Thoracic aorta (tissue), 2 donors: ENCODE data around the gene SHC2. TPM values are rescaled to one million over a fixed set of nuclear protein-coding genes. Genes with fewer than 3 reads are reported as not detected.

Experiments
- ATAC-seq: fragments of 150-250 bp; one replicate; pipeline ENCODE4 v1.8.0; 2017; ENCODE audit warnings: low read depth; ENCODE audit not compliant: insufficient number of reproducible peaks, low FRiP score
- DNase-seq: peaks from one replicate; pipeline ENCODE4 v3.0.0-alpha.2; 2020; ENCODE audit warnings: low spot score
- H3K27ac ChIP-seq, 2 donors: fragments of 200-600 bp; sonication (generic); 1 replicate in 1 of 2; 2 replicates in 1 of 2; pipeline ENCODE4 v1.5.1; 2016; ENCODE audit warnings: mild to moderate bottlenecking in 2 of 2, moderate library complexity in 2 of 2
- H3K27me3 ChIP-seq: fragments of 200-600 bp; sonication (generic); replicated peaks from 2 replicates; pipeline ENCODE4 v1.6.0; 2016; ENCODE audit warnings: mild to moderate bottlenecking; ENCODE audit not compliant: insufficient read depth
- H3K36me3 ChIP-seq: fragments of 200-600 bp; sonication (generic); one replicate; pipeline ENCODE4 v1.5.1; 2016
- H3K4me1 ChIP-seq, 2 donors: fragments of 200-600 bp; sonication (generic); 1 replicate in 1 of 2; 2 replicates in 1 of 2; pipeline versions ENCODE4 v1.5.1 to v1.6.0; 2016; ENCODE audit warnings: low read depth in 2 of 2, mild to moderate bottlenecking in 1 of 2; ENCODE audit not compliant: control insufficient read depth in 1 of 2
- H3K4me3 ChIP-seq: fragments of 200-600 bp; sonication (generic); 2 replicates; pipeline ENCODE4 v1.5.1; 2016; ENCODE audit warnings: mild to moderate bottlenecking
- H3K9me3 ChIP-seq: fragments of 200-600 bp; sonication (generic); 2 replicates; pipeline ENCODE4 v1.5.1; 2016
- CTCF ChIP-seq: fragments of 200-600 bp; sonication (generic); IDR thresholded peaks from one replicate; pipeline ENCODE4 v1.5.1; 2019; ENCODE audit warnings: antibody characterized with exemption
- total RNA-seq, 2 donors: library from RNA; depleted of rRNA; stranded (reverse); fragments of >200 nt; gene quantifications; one replicate each; pipeline versions ENCODE4 v1.1.0 to v1.2.3, GENCODE V29; 2016

The SHC2 gene
- total RNA-seq, 2 donors from 2014 or later = 17.2 to 18.8 TPM

GRCh38 chr19:478976-479375, 18.1 kb upstream of the SHC2 start:
- Histone ChIP-seq H3K27ac (no peak overlapping the region), H3K36me3 (no peaks in the 10 kb centered on the region), H3K27me3 (no peaks in the 10 kb centered on the region), H3K9me3 (no peaks in the 10 kb centered on the region), H3K4me3 (no peak overlapping the region), H3K4me1 (peaks cover 0 to 6% of the 10 kb centered on the region in 2 donors)
- DNase-seq = no peak
- TF ChIP-seq CTCF = no peak
- no peak for ATAC-seq

- ATAC-seq (no peak), DNase-seq (no peak)
- H3K4me1 ChIP-seq = peaks cover 0 to 6% of the 10 kb centered on the region in 2 donors
- H3K4me3 ChIP-seq = no peak overlapping the region
- no peaks in the 10 kb centered on the region for H3K9me3 ChIP-seq
- H3K27ac ChIP-seq = no peak overlapping the region
- H3K36me3 ChIP-seq = no peaks in the 10 kb centered on the region
- no peaks in the 10 kb centered on the region for H3K27me3 ChIP-seq
- no peak for TF ChIP-seq CTCF
Observed at GRCh38 chr19:478236-478903, 17.5 kb upstream of the SHC2 start.

DNA sequence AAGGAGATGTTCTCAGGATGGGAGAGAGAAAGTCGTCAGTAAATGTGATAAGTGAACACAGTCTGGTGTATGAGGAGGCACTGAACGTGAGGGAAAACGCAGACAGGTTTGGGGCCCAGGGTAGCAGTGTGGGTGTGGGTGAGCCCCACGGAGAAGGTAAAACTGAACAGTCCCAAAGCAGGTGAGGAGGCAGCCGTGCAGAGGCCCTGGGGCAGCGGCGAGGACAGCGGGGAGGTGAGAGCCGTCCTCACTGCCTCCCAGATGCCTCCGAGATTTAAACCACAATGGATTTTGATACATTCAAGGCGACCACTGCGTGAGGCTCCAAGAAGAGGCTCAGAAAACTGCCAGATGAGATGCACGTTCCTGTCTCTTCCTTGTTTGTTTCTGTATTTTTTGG, 14.5 kb upstream of the SHC2 start:
- Histone ChIP-seq H3K27me3 (no peaks in the 10 kb centered on the region), H3K9me3 (no peaks in the 10 kb centered on the region), H3K4me1 (peaks cover 0 to 6% of the 10 kb centered on the region in 2 donors), H3K27ac (no peak overlapping the region), H3K4me3 (no peak overlapping the region), H3K36me3 (no peaks in the 10 kb centered on the region)
- DNase-seq (no peak), ATAC-seq (no peak)
- no peak for TF ChIP-seq CTCF

DNA sequence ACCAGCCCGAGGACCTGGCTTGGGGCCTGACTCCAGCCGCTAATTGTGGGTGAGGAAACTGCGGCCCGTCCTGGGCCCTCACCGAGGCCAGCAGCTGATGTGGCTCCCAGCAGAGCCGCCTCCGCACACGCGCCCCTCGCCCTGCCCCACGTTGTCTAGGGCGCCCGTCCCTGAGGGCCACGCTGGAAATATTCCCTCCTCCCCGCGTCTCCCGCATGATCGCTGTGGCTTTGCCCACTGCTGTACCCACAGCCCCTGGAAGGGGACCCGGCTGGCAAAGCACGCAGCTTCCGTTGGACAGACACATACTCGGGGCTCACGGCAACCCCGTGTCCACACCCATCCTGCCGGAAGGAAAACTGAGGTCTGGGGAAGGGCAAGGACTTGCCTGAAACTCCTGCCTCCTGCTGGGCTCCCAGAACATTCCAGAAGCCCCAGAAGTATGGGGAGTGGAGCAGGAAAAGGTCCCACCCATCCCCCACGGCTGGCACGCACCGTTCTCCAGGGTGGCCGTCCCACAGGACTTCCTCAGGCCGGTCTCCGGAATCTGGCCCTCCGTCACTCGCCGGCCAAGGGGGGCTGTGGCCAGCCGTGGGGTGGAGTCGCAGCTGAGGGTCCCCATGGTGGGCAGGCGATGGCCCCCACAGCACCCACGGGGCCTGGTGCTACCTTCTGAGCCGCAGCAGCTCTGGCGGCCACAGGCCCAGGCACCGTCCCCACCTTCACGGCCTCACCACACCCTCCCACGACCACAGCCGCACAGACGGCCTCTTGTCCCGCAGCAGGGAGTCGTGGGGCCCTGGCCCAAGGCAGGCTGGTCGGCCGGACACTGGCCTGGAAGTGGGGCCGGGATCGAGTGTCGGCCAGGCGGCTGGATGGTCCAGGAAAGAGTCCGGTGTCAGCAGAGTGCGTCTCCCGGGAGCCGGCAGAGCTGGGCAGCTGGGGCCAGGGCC, 13.6 kb upstream of the SHC2 start:
- no peaks in the 10 kb centered on the region for H3K36me3 ChIP-seq
- H3K9me3 ChIP-seq = no peaks in the 10 kb centered on the region
- DNase-seq (no peak), ATAC-seq (no peak)
- no peaks in the 10 kb centered on the region for H3K27me3 ChIP-seq
- H3K4me3 ChIP-seq = no peak overlapping the region
- TF ChIP-seq CTCF = no peak
- no peaks in the 10 kb centered on the region for H3K4me1 ChIP-seq
- no peak overlapping the region for H3K27ac ChIP-seq

- no peak for ATAC-seq
Observed at GRCh38 chr19:472005-472858, 11.4 kb upstream of the SHC2 start.

More at GRCh38 chr19:472005-472858, 11.4 kb upstream of the SHC2 start:
- Histone ChIP-seq H3K36me3 (no peaks in the 10 kb centered on the region), H3K27me3 (no peaks in the 10 kb centered on the region), H3K4me1 (no peaks in the 10 kb centered on the region), H3K9me3 (no peaks in the 10 kb centered on the region), H3K4me3 (no peak overlapping the region), H3K27ac (no peak overlapping the region)
- no peak for DNase-seq
- TF ChIP-seq CTCF = no peak
